A673 (cell line): ENCODE measurements around the gene GIMAP8.

Experiments
- CTCF ChIP-seq: fragments of 300-800, 200-600 bp; sonication (generic); conservative IDR thresholded peaks from 2 replicates; pipeline ENCODE4 v1.5.1; 2017; ENCODE audit warnings: low read depth, mild to moderate bottlenecking, antibody characterized with exemption, low read length, moderate library complexity, mixed read lengths
- EZH2 ChIP-seq: fragments of 200-600 bp; sonication (generic); IDR thresholded peaks from 2 replicates; pipeline ENCODE4 v1.6.1; 2017; ENCODE audit warnings: borderline replicate concordance, low read depth, mild to moderate bottlenecking, mixed read lengths, antibody characterized with exemption, low read length; ENCODE audit not compliant: poor library complexity, severe bottlenecking

GRCh38 chr7:150410131-150410530 lies 40.3 kb upstream of the GIMAP8 start:
- TF ChIP-seq CTCF (no peak), EZH2 (no peak)
